IMR-90 (cell line): ENCODE data around the gene CDYL2. TPM values are rescaled to one million over a fixed set of nuclear protein-coding genes. Genes with fewer than 3 reads are reported as not detected.

Source experiments
- ATAC-seq: fragments of 200-7000 bp; cut with Tn5 transposase; 2 replicates; pipeline ENCODE4 v1.9.1; 2020; ENCODE audit warnings: low read depth, mild to moderate bottlenecking, moderate library complexity
- BruUV-seq: library from RNA; stranded (reverse); fragments of 400-500 nt; replicated peaks from 2 replicates; lab custom pipeline; 2021; lab: Mats Ljungman, UMichigan
- CTCF ChIA-PET: fragments of 300-600 bp; formaldehyde crosslinking; extraction: SDS; loops from one replicate; lab custom pipeline; 2021; ENCODE audit warnings: antibody characterized with exemption; lab: Yijun Ruan, JAX
- POLR2A ChIA-PET: fragments of 300-600 bp; sonication (Branson Sonifier 250); formaldehyde crosslinking; loops from one replicate; lab custom pipeline; 2022; ENCODE audit warnings: antibody characterized with exemption; ENCODE audit not compliant: unreplicated experiment; lab: Charles Lee
- DNase-seq: peaks from one replicate; pipeline ENCODE4 v3.0.0; 2013
- H2AFZ ChIP-seq: replicated peaks from 2 replicates; pipeline ENCODE3; 2013; ENCODE audit warnings: low read length, mild to moderate bottlenecking; ENCODE audit not compliant: poor library complexity
- H2AK5ac ChIP-seq: 2 replicates; pipeline ENCODE4 v1.6.1; 2013; ENCODE audit warnings: low read depth, low read length, inconsistent platforms
- H2AK9ac ChIP-seq: replicated peaks from 2 replicates; pipeline ENCODE3; 2013; ENCODE audit warnings: mild to moderate bottlenecking, low read depth, low read length, moderate library complexity; ENCODE audit not compliant: poor library complexity
- H2BK120ac ChIP-seq: 2 replicates; pipeline ENCODE4 v1.6.1; 2013; ENCODE audit warnings: low read depth, low read length, inconsistent platforms
- H2BK15ac ChIP-seq: 3 replicates; pipeline ENCODE4 v1.6.1; 2013; ENCODE audit warnings: low read depth, low read length, inconsistent platforms
- H2BK20ac ChIP-seq: 2 replicates; pipeline ENCODE4 v1.6.1; 2013; ENCODE audit warnings: low read depth, mild to moderate bottlenecking, inconsistent platforms, low read length, moderate library complexity
- H2BK5ac ChIP-seq: 2 replicates; pipeline ENCODE4 v1.6.1; 2013; ENCODE audit warnings: mild to moderate bottlenecking, low read depth, low read length, inconsistent platforms; ENCODE audit not compliant: poor library complexity, severe bottlenecking
- H3K14ac ChIP-seq: replicated peaks from 2 replicates; pipeline ENCODE4 v1.6.1; 2013; ENCODE audit warnings: low read depth, low read length, inconsistent platforms
- H3K18ac ChIP-seq: 2 replicates; pipeline ENCODE4 v1.6.1; 2013; ENCODE audit warnings: low read depth, low read length, control low read depth
- H3K23ac ChIP-seq: 2 replicates; pipeline ENCODE4 v1.6.1; 2013; ENCODE audit warnings: low read depth, low read length, inconsistent platforms
- H3K27ac ChIP-seq: 2 replicates; pipeline ENCODE4 v1.5.1; 2013; ENCODE audit warnings: mild to moderate bottlenecking, control low read depth, low read length; ENCODE audit not compliant: insufficient read depth
- H3K27me3 ChIP-seq: 2 replicates; pipeline ENCODE4 v1.6.1; 2013; ENCODE audit warnings: low read length; ENCODE audit not compliant: control insufficient read depth, insufficient read depth
- H3K36me3 ChIP-seq: 2 replicates; pipeline ENCODE4 v1.6.1; 2013; ENCODE audit warnings: low read length, mixed read lengths; ENCODE audit not compliant: control insufficient read depth, insufficient read depth
- H3K4ac ChIP-seq: 2 replicates; pipeline ENCODE4 v1.6.1; 2013; ENCODE audit warnings: low read depth, low read length, inconsistent platforms
- H3K4me1 ChIP-seq: 2 replicates; pipeline ENCODE4 v1.6.1; 2013; ENCODE audit warnings: low read length, mixed read lengths; ENCODE audit not compliant: control insufficient read depth, insufficient read depth
- H3K4me2 ChIP-seq: 2 replicates; pipeline ENCODE4 v1.6.1; 2013; ENCODE audit warnings: low read depth, mild to moderate bottlenecking, control low read depth, low read length, moderate library complexity
- H3K4me3 ChIP-seq: 2 replicates; pipeline ENCODE4 v1.5.1; 2013; ENCODE audit warnings: low read depth, mild to moderate bottlenecking, control low read depth, low read length, moderate library complexity; ENCODE audit not compliant: insufficient read depth
- H3K56ac ChIP-seq: 2 replicates; pipeline ENCODE4 v1.6.1; 2013; ENCODE audit warnings: low read length, inconsistent platforms; ENCODE audit not compliant: insufficient read depth; ENCODE audit errors: extremely low read depth
- H3K79me1 ChIP-seq, 2 experiments: 2 replicates each; pipeline ENCODE4 v1.6.1; 2013; ENCODE audit warnings: low read length in 2 of 2, inconsistent platforms in 1 of 2, low read depth in 1 of 2
- H3K9ac ChIP-seq: 2 replicates; pipeline ENCODE4 v1.6.1; 2013; ENCODE audit warnings: low read depth, low read length, control low read depth
- H3K9me1 ChIP-seq: 2 replicates; pipeline ENCODE4 v1.6.1; 2013; ENCODE audit warnings: low read length, inconsistent platforms; ENCODE audit not compliant: insufficient read depth
- H3K9me3 ChIP-seq: 2 replicates; pipeline ENCODE4 v1.6.1; 2013; ENCODE audit warnings: low read length; ENCODE audit not compliant: control insufficient read depth, insufficient read depth
- H4K20me1 ChIP-seq: 2 replicates; pipeline ENCODE4 v1.6.1; 2013; ENCODE audit warnings: low read length, inconsistent platforms; ENCODE audit not compliant: insufficient read depth
- H4K5ac ChIP-seq: 2 replicates; pipeline ENCODE4 v1.6.1; 2013; ENCODE audit warnings: mild to moderate bottlenecking, low read depth, low read length, control low read depth
- H4K8ac ChIP-seq, 2 experiments: 2 replicates each; pipeline ENCODE4 v1.6.1; 2013; ENCODE audit warnings: low read depth in 2 of 2, low read length in 2 of 2, control low read depth in 1 of 2, inconsistent platforms in 1 of 2
- H4K91ac ChIP-seq: 2 replicates; pipeline ENCODE4 v1.6.1; 2013; ENCODE audit warnings: low read depth, low read length, inconsistent platforms; ENCODE audit not compliant: insufficient read depth
- CEBPB ChIP-seq: IDR thresholded peaks from 2 replicates; pipeline ENCODE4 v1.6.1; 2012; ENCODE audit warnings: low read depth, low read length, improper control_type of control experiment
- CHD1 ChIP-seq: IDR thresholded peaks from 2 replicates; pipeline ENCODE4 v1.6.1; 2012; ENCODE audit warnings: low read depth, low read length, improper control_type of control experiment
- WGBS, 2 experiments: methylation state at CpG; one replicate each; pipeline versions ENCODE4 v1.1.5 to v1.1.7; 2013; ENCODE audit warnings: missing lambda C conversion rate in 2 of 2; ENCODE audit not compliant: insufficient read length in 1 of 2; ENCODE audit errors: extremely low coverage in 2 of 2; 5-methylcytosine and 5-hydroxymethylcytosine counted together
- dilution Hi-C: fragments of 300-500 bp; cut with HindIII; formaldehyde crosslinking; loops from one replicate; pipeline ENCODE4 v1.14.3; 2018; ENCODE audit warnings: low sequenced_read_pairs; ENCODE audit not compliant: unreplicated experiment
- in situ Hi-C: fragments of 300-500 bp; cut with MboI; formaldehyde crosslinking; loops from 3 replicates; pipeline ENCODE4 v1.14.3; 2019; ENCODE audit warnings: low sequenced_read_pairs, inconsistent platforms, mixed read lengths
- intact Hi-C: fragments of 100-400 bp; cut with micrococcal nuclease; formaldehyde crosslinking; loops from 2 replicates; pipeline ENCODE4 v1.10.0; 2022
- polyA plus RNA-seq, 3 experiments: library from polyadenylated mRNA; depleted of rRNA; stranded (reverse); fragments of >200 nt; gene quantifications; 2 replicates each; pipeline ENCODE4 v1.2.3, GENCODE V29; 2012; ENCODE audit warnings: low replicate concordance in 1 of 3
- total RNA-seq: library from RNA; depleted of rRNA; stranded (reverse); fragments of >200 nt; gene quantifications from 2 replicates; pipeline ENCODE4 v1.2.3, GENCODE V29; 2012

CDYL2 gene
- total and polyA plus RNA-seq, 2 of the 4 experiments (the other 2 are of a cell fraction), result 1.2 to 3.9 TPM

DNA sequence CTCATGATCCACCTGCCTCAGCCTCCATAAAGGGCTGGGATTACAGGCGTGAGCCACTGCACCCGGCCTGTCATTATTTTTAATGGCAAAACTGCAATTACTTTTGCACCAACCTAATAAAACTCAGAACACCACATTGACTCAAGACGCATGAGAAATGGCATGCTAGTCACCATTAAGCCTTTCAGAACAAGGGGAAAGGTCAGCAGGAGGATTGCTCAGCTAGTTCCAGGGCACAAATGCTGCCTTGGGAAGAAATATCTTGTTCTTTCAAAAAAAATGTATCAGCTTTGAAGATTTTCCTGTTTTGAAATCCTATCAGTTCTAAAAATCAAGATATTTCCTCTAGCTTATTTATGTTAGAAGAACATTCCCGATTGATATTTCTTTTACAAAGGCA lies 32.4 kb upstream of the CDYL2 start:
- H3K18ac ChIP-seq, result no peak overlapping the region
- in situ Hi-C loops, result no loop called here
- POLR2A ChIA-PET, result no interaction called here
- DNase-seq, result no peak
- no peak overlapping the region for H2AK9ac ChIP-seq
- no peak overlapping the region for H2AFZ ChIP-seq
- H3K9me3 ChIP-seq, result no peaks in the 10 kb centered on the region
- no CpG with 5 or more reads among the region's 4 CpGs for WGBS, 2 experiments
- no peaks in the 10 kb centered on the region for H3K27me3 ChIP-seq
- no peak overlapping the region for H4K8ac ChIP-seq
- no peak overlapping the region for H2BK15ac ChIP-seq
- H3K4me3 ChIP-seq, result no peak overlapping the region
- H2BK120ac ChIP-seq, result no peak overlapping the region
- H4K20me1 ChIP-seq, result no peaks in the 10 kb centered on the region
- H3K9me1 ChIP-seq, result no peaks in the 10 kb centered on the region
- no peak overlapping the region for H3K4me2 ChIP-seq
- no peak overlapping the region for H3K56ac ChIP-seq
- no peaks in the 10 kb centered on the region for H3K36me3 ChIP-seq
- dilution Hi-C loops, result no loop called here
- H4K5ac ChIP-seq, result no peak overlapping the region
- no peak overlapping the region for H3K9ac ChIP-seq
- intact Hi-C loops, result no loop called here
- no peaks in the 10 kb centered on the region for H3K4me1 ChIP-seq
- no peak for TF ChIP-seq CHD1
- no peak for TF ChIP-seq CEBPB
- no peaks in the 10 kb centered on the region for H3K79me1 ChIP-seq
- CTCF ChIA-PET, result no interaction called here
- no peak overlapping the region for H3K27ac ChIP-seq
- H3K14ac ChIP-seq, result no peak overlapping the region
- no peak overlapping the region for H3K4ac ChIP-seq
- no peak for ATAC-seq
- H2AK5ac ChIP-seq, result no peak overlapping the region
- no peak overlapping the region for H3K23ac ChIP-seq
- H2BK5ac ChIP-seq, result no peak overlapping the region
- H4K91ac ChIP-seq, result no peak overlapping the region
- no TSS peak for BruUV-seq
- H2BK20ac ChIP-seq, result no peak overlapping the region
